Stimulated activated CD4-positive, alpha-beta T cell treated with anti-CD3 and anti-CD28 coated beads, Interleukin-4, amount 100 ng/mL, for 24 hours (primary cell): ENCODE measurements around the gene VOPP1.
A peak's percentile ranks its signal among the peaks of the same experiment; 100 is the strongest.
"Not testable (repeated sequence)": the region's sequence is repeated elsewhere in the genome, so short reads cannot be mapped to it uniquely, and the experiment has no call there.

Experiments
- DNase-seq: peaks from one replicate; pipeline ENCODE4 v3.0.0-alpha.2; 2020

VOPP1 gene, protein sequence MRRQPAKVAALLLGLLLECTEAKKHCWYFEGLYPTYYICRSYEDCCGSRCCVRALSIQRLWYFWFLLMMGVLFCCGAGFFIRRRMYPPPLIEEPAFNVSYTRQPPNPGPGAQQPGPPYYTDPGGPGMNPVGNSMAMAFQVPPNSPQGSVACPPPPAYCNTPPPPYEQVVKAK

DNA sequence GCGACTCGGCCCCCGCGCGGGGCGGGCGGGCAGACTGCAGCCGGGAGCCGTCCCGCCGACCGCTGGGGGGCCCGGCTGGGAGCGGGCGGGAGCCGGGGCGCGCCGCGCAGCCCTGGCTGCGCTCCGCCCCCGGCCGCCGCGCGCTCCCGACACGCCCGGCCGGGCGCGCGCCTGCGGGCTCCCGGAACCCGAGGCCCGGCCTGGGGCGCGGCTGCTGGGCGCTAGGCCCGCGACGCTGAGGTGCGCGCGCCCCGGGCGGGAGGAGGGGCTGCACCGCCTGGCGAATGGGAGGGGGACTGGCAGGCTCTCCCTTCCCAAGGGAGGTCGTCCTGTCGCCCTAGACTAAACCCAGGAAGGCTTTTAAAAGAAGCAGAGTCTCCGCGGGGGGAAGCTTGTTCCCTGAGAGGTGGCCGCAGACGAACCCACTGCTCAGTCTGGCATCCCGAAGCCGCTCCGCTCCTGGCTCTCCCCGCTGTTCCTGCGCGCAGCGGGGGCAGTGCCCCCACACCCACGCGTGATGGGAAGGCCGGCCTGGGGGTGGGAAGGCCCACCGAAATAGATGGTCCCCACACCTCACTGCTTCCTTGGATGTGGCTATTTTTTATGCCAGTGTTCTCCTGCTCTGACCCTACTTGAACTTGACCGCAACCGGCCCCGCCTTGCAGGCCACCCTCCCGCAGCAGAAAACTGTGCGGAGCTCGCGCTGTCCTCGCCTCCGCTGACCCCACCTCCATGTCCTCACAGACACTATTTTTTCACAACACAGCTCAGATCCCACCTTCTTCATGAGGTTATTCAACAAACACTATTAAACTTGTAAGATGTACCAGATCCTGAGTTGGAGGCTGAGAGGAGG, at the start of gene VOPP1:
VOPP1 (minus strand) TSS at position 125 of the 856 bp plus-strand sequence. CDS start 178 bp downstream, outside the sequence.
- peak; percentile 53 for DNase-seq

DNA sequence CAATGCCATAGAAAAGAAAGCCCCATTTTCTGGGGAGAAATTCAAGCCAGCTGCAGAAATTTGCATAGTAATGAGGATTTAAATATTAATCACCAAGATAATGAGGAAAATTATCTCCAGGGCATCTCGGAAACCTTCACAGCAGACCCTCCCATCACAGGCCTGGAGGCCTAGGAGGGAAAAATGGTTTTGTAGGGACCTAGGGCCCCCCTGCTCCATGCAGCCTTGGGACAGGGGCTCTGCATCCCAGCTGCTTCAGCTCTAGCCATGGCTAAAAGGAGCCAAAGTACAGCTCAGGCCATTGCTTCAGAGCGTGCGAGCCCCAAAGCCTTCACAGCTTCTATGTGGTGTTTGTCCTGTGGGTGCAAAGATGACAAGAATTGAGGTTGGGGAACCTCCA, 46.6 kb upstream of the VOPP1 start:
- DNase-seq: no peak

DNA sequence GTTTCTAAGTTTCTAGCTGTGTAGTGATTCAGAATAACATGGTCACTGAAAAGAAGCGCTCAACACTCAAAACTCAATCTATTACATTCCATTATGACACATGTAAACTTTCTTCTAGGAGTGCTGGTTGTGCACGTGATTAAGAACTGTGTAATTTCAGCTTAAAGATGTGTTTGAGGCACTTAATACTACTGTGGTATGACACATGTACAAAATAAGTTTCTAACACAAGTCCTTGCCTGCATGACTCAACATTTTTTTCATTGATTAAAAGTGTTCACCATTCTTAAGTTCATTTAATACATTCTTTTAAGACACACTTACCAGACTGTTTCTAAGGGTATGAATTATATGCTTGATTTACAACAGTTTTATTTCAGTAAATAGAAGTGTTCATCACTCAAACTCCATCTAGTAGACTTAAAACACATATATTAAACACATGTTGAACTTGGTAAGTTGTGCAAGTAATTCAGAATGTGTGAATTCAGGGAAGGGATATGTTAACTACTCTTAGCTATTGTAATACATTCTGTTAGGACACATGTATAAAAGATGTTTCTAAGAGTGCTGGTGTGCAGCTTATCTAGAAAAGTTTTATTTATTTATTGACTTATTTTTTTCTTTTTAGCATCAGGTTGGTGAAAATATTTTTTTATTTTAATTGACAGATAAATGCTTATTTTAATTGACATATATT, 42.2 kb upstream of the VOPP1 start:
- DNase-seq: not testable (repeated sequence)

DNA sequence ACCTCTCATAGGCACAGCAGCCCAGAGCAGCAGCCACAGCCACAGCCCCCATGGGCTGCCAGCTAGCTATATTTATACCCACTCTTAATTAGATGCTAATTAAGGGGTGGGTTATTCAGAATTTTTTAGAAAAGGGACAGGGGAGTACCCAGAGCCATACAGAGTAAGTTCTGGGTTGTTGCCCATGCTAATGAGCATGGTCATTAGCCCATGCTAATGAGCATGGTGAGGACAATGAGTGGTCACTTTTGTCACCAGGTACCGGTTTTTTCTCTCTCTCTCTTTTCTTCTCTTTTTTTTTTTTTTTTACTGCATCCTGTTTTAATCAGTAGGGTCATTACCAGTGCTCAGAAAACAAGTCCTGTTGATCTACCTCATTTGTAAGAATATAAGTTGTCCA, 37.4 kb upstream of the VOPP1 start:
- not testable (repeated sequence) for DNase-seq

DNA sequence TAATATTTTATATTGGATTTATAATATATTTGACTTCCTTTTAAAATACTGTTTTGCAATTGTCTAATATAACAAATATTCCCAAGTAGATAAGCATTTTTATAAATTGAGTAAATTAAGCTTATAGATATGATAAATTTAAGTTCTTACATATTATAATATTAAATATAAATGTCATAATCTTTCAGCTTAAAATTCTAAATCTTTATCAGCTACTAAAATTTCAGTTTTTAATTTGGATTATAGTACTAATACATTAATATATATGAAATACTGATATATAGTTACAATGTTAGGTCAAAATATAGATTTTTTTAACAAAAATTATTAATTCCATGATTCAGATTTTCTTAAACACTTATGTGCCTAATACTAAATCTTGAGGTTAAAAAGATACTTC, 33.4 kb upstream of the VOPP1 start:
- DNase-seq: not testable (repeated sequence)

DNA sequence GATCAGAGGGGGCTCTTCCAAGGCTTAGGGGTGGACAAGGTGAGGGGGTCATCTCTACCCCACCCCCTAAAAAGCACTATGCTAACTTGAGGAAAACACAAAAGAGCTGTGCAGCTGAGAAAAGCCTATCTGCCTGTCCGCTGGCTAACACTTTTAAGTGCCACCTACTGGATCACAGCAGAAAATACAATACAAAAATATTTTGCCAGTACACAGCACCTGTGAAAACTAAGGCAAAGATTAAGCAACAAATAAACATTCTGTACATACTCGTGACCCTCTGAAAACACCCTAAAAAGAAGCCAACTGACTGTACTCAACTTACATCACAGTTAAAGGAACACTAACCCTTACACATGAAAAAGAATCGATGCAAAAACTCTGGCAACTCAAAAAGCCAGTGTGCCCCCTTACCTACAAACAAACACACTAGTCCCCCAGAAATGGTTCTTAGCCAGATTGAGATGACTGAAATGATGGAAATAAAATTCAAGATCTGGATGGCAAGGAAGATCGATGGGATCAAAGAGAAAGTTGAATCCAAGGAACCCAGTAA, 25.7 kb upstream of the VOPP1 start:
- not testable (repeated sequence) for DNase-seq

DNA sequence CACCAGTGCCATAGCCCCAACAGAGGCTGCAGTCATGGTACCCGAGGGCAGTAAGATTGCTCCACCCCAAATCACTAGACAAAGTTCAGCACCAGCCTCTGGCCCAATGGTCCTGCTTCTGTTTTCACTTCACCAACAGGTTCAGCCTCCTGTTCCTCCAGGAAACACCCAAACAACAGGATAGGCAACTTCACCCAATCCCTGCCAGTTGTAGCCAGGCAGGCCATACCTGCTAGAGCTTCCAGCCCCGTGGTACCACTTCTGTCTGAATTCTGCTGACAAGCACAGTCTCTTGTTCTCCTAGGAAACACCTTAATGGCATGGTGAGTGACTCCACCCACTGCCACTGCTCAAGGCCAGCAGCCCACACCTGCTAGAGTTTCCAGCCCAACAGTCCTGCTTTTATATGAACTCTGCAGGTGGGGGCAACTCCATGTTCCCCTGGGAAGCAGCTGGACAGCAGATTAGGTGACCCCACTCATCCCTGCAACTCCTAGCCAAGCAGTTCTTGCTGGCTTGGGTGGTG, 25.0 kb upstream of the VOPP1 start:
- DNase-seq: not testable (repeated sequence)

DNA sequence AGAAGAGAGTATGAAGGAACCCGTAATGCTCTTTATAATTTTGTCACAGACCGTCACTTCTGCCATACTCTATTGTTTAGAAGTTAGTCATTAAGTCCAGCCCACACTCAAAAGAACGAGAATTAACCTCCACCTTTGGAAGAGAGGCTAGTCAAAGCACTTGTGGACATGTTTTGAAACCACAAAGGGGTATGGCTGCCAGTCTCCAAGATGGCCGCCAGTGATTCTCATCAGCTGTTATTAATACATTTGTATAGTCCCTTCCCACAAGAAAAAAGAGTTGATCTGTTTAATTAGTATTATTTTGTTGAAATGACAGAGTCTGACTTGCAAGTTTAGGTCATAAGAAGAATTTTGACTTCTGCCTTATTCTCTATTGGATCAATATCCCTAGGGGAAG, 23.2 kb upstream of the VOPP1 start:
- DNase-seq: no peak

DNA sequence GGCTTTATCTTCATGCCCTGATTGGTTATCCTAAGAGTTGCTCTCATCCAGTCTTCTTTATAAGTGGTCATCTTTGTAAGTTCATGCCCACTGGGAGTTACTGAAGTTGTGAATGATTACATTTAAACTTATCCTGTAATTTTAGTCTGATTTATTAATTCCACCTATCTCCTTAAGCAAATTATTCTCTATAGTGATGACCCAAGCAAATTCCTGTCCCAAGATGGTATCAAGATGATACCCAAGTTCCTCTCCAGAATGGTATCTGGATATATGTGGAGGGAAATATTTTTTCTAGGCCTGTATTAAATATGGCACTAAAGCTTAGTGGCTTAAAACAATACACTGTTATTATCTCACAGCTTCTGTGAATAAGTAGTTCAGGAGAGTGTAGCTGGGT, 22.6 kb upstream of the VOPP1 start:
- DNase-seq: no peak

DNA sequence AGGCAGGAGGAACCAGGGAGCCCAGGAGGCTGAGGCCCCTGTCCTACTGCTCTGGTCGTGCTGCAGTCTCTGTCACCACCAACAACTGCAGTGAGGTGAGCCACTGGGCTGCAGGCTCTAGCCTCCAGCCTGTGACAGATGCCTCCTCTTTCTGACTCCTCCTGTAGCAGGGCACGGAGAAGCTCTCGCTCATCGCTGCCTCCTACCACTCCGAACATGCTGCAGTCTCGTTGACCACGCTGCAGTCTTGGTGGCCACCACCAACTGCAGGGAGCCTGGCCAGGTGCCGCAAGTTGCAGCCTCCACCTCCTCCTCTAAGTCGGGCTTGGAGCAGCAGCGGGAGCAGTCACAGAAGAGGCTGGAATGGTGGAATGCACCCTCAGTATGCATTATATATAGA, 22.1 kb upstream of the VOPP1 start:
- no peak for DNase-seq

DNA sequence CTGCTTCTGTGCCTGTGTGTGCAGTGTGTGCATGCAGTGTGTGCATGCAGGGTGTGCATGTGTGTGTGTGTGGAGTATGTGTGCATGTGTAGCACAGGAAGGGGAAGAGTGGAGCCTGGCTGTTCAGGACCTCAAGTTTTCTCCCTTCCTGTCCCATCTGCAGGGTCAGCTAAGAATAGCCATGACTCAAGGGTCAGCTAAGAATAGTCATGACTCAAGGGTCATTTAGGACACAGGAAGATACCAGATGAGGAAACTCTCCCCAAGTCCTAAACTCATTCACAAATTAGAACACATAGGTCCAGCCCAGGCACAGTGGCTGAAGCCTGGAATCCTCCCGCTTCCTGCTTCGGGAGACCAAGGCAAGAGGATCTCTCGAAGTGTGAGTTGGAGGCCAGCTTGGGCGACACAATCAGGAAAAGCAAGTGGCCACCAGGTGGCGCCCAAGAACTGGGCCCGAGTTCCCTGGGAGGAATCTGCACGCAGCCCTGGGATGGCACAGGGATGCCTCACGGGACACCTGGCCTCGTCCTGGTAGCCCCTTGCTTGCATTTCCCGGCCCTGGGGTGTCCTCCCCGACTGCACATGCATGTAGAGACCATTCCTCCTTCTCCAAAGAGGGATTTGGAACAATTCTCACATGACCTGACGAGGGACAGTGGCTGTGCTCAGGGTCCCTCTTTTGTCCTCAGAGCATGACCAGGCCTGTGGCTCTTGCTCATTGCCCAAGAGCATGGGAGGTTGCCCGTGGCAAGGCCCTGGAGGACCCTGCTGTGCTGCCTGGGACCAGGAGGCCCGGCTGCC, 21.4 kb upstream of the VOPP1 start:
- DNase-seq: peak; percentile 79

DNA sequence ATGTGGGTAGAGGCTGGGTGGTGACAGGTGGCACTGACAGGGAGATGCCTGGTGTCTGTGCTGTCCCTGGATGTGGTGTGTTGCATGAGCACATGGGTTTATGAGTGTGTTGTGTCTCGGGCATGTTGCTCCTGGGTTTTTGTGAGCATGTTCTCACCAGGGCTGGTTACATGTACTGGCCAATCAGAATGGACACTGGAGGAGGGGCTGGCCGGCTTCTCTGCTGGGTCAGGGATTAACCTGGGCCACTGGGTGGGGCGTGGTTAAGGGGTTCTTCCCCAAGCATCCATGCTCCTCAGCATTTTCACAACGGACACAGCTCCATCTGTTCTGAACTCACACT, 20.8 kb upstream of the VOPP1 start:
- no peak for DNase-seq

DNA sequence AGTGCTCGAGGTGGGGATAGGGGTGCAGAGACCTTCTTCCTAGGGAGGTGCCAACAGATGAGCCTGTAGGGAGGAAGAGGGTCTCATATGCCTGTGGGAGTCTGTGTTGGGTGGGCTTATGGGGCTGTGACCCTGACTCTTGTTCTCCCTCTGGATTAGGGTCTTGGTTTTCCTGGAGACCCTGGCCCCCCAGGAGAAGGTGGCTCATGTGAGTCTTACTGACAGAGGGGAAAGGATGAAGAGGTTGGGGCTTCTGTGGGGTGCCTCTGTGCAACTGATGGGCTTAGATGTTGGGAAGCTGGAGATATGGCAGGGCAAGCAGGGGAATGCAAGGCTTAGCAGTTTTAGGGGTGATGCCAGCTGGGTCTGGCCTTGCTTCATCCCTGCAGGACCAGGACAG, 20.2 kb upstream of the VOPP1 start:
- DNase-seq: no peak

DNA sequence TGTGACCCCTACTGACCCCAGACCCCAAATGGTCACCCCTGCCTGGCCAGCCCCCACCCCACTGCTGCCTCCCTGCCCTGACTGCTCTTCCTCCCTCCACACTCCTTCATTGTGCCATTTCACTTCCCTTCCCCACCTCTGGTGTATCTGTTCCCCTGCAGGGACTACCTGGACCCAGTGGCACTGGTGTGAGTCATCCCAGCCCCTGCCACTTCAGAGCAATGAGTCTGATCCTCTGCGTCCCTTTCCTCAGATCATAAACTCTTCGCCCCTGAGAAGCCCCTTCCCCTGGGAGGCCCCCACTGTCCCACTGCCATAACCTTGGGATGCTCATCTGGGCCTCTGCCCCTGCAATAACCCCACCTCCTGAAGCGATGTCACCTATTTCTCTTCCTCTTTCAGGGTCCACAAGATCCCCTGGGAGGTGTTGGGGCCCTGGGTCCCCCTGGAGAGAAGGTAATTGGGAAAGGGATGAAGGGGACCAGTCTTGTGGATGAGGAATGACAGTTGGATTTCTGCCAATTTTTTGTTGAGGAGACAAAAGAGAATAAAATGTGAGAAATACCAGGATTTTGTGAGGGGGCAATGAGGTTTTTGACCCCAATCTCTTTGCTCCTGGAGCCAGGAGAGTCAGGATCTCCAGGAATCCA, 19.1 kb upstream of the VOPP1 start:
- DNase-seq: no peak

DNA sequence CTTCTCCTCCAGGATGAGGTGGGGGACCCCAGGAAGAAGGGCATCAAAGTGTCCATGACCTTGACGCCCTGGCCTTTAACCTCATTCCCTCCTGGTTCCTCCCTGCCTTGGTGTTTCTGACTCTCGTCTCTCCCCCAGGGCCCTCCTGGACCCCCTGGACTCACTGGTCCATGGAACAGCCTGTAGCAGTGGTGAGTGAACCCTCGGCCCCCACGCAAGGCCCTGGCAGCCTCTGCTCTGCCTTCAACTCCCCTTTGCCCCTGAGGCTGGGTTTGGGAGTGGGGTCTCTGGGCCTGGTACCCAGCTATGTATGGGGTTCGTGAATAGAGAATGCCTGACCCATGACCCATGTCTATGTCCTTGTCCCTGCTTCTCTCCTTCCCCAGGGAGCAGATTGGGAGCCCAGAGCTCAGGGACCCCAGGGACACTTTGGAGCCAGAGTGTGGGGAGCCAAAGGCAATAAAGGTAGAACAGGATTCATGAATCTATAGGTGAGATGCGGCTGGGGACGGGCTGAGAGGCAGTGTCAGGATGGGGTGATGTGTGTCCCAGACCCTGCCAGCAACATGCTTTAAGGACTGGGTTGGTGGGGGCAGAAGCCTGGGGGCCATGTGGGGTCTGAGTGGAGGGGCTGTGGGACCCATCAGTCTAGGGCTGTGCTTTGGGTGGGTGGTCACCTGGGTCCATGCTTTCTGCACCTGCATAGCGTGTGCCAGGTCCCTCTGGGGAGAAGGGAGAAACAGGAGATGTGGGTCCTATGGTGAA, 18.4 kb upstream of the VOPP1 start:
- no peak for DNase-seq

DNA sequence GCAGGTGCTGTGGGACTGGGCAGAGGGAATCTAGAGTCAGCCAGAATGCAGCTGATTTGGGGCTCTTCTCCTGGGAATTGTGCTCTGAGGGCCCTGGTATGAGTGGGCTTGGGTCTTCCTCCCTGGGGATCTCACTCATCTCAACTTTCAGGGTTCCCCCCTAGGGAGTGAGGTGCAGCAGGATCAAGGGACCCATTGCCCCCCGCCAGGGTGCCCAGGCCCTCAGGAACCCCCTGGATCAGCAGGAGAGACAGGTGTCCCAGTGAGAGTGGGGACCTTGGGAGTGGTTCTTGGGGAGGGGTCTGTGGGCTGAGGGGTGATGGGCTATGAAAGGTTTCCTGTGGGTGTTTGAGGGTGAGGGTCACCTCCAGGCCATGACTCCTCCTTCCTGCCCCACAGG, 17.6 kb upstream of the VOPP1 start:
- DNase-seq: no peak

DNA sequence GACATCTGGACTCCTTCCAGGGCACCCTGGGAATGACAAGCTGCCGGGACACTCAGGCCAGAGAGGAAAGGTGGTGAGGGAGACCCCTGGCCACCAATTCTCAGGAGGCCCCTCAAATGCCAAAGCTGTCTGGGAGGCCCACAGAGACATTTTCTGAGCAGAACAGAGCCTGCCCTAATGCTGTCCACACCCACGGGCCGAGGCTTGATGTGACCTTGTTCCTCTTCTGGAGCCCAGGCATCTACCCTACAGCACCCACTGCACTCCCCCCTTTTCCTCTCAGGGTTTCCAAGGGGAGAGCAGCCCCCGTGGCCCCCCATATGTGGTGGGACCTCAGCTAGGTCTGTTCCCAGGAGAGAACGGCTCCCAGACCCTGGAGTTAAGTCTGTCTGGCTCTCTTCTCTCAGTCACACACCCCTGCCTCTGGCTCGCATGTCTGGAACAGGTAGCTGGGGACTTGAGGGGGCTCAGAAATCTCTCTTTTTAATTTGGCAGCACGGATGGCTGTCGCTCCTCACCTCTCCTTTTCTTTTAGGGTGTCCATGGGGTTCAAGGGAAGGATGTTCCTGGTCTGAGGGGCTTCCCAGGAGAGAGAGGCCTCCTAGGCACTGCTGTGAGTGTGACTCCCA, 16.8 kb upstream of the VOPP1 start:
- no peak for DNase-seq

DNA sequence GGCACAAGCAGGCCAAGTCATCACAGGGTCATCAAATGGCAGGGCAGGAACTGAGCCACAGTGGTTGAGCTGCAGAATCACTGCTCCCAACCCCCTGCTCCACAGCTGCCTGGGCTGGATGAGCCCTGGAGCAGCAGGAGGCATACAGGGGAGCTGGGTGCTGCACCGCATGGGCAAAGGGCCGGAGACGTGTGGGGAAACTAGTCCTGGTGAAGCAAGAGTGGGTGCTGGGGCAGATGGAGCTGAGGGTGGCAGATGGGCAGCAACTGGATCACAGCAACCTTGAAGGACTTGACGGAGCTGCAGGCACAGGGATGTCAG, 16.0 kb upstream of the VOPP1 start:
- DNase-seq: no peak

DNA sequence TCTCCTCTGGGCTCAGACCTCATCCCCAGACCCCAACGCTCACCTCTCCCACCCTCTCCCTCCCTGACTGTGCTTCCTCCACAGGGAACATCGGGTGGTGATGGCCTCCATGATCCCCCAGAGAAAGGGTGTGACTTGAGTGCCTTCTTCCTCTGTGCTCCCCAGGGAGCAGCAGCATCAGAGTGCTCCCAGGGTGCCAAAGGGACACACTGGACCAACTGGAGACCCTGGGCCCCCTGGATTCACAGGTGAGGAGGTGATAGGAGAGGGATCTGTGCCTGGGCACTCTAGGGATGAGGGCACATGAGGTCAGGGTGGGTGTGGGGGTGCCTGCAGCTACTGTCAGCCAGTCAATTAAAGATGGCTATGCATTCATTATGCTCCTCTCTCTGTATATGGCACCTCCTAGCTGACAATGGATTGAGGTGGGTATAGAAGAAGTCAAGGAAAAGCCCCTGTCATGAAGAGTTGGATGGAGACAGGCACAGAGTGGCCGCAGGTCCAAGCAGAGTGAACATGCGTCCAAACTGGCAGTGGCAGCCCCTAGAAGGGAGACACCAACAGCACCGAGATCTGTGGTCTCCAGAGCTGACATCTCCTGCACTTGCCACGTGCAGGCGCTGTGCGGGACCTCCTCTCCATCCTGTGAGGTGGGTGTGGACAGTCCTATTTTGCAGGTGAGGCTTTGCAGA, 15.5 kb upstream of the VOPP1 start:
- no peak for DNase-seq

DNA sequence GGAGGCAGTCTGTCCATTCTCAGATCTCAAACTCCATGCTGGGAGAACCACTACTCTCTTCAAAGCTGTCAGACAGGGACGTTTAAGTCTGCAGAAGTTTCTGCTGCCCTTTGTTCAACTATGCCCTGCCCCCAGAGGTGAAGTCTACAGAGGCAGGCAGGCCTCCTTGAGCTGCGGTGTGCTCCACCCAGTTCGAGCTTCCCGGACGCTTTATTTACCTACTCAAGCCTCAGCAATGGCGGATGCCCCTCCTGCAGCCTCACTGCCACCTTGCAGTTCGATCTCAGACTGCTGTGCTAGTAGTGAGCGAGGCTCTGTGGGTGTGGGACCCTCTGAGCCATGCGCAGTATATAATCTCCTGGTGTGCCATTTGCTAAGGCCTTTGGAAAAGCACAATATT, 10.4 kb upstream of the VOPP1 start:
- DNase-seq: not testable (repeated sequence)
